HG03442 (cell line): Measurements from ENCODE around the gene OLR1.
"Not testable (repeated sequence)": the region's sequence is repeated elsewhere in the genome, so short reads cannot be mapped to it uniquely, and the experiment has no call there.

Experiments
- ATAC-seq: cut with Tn5 transposase; IDR thresholded peaks from one replicate; pipeline ENCODE4 v1.9.1; 2021; ENCODE audit warnings: mild to moderate bottlenecking, moderate library complexity; ENCODE audit not compliant: unreplicated experiment

OLR1 gene

DNA sequence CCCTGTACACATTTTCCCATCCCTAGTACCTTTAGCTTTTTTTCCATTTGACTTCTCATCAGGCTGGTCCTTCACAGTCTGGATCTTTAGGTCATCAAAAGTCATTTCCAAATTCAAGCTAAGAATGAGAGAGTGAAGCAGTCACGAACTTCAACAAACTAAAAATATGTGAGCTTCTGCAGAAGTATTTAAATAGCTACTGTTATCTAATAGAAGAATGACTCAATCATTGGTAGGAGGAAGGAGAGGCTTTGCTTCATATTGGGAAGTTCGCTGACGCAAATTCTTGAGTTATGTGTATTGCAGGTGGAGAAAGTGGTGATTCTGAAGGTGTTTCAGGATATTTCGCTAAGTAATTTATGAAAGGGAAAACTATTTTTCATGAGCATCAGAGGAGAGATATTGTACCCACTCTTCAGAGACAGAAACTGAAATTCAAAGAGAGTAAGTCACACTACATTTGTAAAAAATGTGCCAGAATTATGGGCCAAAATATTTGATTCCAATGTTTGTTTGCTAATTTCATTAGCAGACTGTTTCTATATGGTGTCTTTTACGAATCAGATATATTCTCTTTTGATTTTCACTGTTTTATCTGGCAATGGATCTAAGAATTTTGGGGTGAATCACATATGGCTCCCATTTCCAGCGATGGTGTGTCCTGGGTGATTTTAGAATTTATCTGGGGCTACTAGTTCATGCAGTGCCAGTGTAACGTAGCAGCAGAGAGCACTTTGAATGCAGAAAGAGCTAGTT is at the start of gene OLR1:
TSS of gene OLR1 (minus strand) at position 160 of the 756 bp plus-strand sequence. CDS start at position 105, 55 bp downstream.
- no peak for ATAC-seq

DNA sequence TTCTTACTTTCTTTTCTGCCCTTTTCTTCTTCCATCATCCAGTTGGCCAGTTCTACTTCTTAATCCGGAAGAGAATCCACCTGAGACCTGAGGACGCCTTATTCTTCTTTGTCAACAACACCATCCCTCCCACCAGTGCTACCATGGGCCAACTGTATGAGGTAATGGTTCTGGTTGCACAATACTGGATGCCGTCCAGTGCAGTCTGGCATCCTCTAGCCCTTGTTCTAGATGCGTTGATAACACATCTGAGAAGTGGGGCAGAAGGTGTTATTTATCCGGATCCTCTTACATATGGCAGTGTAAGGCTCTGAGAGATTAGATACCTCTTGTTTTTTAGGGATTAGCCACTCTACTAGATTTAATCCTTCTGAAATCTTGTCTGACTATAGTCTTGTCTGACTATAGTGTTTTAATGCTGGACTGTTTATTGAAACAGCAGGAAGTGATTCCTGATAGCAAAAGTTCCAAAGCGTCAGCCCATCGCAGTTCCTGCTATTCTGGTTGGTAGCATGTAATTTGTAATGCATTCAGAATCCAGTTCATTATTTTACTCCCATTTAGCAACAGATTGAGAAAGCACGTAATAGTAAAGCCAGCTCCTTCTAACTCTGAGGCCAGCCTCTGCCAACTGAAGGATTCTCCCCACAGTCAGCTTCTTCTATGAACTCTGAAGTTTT is 48.6 kb upstream of the OLR1 start:
- ATAC-seq = no peak

DNA sequence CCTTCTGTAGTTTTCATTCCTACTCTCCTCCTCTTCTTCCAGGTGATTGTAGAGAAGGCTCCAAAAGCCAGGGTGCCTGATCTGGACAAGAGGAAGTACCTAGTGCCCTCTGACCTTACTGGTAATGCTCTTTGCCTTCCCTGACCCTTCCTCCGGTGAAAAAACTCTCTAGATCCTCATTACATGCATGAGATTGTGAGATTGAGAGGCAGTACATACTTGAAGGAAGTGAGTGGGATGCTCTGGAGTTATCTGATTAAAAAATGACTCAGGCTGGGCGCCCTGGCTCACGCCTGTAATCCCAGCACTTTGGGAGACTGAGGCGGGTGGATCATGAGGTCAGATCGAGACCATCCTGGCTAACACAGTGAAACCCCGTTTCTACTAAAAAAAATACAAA is 46.1 kb upstream of the OLR1 start:
- ATAC-seq = no peak

GRCh38 chr12:10215946-10216345 is 44.0 kb upstream of the OLR1 start:
- not testable (repeated sequence) for ATAC-seq

- ATAC-seq = no peak
Observed at GRCh38 chr12:10215436-10215835, 43.5 kb upstream of the OLR1 start.

DNA sequence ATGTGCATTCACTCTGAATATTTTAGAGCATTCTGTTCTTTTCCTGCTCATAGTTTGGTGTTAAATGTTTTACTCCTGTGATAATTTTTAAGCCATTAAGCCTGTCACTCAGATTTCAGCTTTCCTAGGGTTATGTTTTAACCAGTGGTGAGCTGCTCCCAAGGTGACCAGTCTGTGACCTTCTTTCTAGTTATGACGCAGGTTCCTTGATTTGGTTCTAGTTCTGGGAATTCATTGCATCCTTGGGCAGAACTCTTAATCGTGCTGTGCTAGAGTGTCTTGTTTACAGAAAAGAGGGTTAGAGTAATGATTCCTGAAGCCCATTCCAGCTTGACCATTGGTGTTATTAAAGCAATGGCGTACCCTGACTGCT is 42.9 kb upstream of the OLR1 start:
- no peak for ATAC-seq

DNA sequence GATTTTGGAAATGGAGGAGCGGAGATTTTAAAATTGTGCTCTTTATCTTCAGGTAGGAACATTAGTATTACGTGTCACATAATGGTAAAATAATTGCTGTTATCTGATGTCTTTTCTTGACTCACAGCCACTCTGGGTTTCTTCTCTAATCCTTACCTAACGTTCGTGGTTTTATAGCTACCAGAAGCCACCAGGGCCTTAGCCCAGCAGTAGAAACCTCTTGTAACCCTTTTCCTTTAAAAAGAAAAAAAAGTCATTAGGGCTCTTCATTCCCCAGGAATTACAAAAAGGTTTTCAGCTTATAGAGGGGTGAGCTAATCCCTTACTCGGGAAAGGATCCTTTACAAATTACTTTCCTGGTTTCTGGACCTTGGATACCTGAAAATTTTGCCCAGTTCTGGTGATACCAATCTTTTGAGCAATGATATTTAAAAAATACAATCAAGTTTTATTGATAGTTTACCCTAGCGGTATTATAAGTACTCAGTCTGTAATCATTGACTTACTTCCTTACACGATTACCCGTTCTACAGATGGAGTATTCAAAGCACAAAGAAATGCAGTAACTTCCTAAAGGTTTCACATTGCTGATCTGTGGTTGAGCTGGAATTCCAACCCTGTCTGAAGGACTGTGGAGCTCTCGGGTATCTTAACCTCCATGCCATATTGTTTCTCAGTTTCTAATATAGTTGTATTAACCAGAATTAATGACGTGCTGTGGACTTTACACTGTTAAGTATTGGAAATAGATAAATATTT is 42.4 kb upstream of the OLR1 start:
- ATAC-seq = no peak

- peak; percentile 59 for ATAC-seq
Observed at GRCh38 chr12:10213168-10214135, 41.5 kb upstream of the OLR1 start.

DNA sequence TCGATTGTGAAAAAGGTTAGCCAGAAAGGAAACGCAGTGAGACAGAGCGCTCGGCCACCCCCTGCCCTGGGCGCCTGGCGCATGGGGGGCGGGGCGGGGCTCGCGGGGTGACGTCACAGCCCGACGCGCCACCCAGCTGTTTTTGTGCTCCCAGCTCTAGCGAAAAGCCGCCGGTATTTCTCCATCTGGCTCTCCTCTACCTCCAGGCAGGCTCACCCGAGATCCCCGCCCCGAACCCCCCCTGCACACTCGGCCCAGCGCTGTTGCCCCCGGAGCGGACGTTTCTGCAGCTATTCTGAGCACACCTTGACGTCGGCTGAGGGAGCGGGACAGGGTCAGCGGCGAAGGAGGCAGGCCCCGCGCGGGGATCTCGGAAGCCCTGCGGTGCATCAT is 40.8 kb upstream of the OLR1 start, which contains the start of gene GABARAPL1:
TSS of gene GABARAPL1 (plus strand) at position 139 of the 393 bp plus-strand sequence. CDS start at position 392, 253 bp downstream.
- peak; percentile 49 for ATAC-seq

GRCh38 chr12:10211940-10212738 is 40.2 kb upstream of the OLR1 start:
- peak; percentile 62 for ATAC-seq

DNA sequence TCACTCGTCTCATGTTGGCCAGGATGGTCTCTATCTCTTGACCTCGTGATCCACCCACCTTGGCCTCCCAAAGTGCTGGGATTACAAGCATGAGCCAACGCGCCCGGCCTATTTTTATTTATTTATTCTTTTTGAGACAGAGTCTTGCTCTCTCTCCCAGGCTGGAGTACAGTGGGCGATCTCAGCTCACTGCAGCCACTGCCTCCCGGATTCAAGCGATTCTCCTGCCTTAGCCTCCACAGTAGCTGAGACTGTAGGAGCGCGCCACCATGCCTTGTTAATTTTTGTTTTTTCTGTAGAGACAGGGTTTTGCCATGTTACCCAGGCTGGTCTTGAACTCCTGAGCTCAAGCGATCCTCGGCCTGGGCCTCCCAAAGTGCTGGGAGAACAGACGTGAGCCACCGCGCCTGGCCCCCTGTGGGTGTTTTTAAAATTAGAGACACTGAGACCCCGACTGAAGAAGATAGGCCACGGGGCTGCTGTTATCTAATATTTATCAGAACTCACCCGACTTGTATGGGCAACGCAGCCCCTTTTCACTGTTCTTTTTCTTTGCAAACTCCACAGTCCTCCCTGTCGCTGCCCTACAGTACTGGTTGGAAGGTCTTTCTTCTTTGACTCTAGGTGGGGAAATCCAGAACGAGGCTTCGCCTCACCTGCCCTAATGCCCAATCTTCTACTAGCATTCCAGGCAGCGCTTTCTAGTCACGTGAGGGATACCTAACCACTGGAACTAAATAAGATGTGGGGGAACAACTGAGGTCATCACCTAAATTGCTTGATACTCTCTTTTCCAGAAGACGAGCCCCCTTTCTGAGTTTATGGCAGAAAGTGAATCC is 39.4 kb upstream of the OLR1 start:
- no peak for ATAC-seq

DNA sequence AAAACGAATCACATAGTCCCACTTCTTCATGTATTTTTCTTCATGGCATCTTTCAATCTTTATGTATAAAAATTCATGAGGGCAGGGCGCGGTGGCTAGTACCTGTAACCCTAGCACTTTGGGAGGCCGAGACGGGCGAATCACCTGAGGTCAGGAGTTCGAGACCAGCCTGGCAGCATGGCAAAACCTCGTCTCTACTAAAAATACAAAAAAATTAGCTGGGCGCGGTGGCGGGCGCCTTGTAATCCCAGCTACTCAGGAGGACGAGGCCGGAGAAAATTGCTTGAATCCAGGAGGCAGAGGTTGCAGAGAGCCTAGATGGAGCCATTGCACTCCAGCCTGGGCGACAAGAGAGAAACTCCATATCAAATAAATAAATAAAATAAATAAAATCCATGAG is 38.3 kb upstream of the OLR1 start:
- ATAC-seq = no peak

DNA sequence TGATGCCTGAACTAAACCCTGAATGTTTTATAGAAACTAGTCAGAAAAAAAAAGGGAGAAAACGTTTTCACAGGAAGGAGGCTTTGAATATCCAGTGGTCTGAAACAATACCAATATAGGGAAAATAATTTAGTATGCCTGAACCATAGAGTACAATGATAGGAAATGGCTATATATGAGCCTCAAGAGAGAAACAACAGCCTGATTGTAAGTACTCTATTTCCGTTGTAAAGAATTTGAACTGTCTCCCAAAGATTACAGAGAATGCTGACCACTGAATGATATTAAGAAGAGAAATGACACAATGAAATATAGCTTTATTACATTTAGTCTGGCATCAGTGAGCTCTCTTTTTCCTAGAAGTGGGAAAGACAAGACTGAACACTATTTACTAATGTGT is 35.2 kb upstream of the OLR1 start:
- ATAC-seq = no peak

- no peak for ATAC-seq
Observed at GRCh38 chr12:10205220-10205807, 33.4 kb upstream of the OLR1 start.

DNA sequence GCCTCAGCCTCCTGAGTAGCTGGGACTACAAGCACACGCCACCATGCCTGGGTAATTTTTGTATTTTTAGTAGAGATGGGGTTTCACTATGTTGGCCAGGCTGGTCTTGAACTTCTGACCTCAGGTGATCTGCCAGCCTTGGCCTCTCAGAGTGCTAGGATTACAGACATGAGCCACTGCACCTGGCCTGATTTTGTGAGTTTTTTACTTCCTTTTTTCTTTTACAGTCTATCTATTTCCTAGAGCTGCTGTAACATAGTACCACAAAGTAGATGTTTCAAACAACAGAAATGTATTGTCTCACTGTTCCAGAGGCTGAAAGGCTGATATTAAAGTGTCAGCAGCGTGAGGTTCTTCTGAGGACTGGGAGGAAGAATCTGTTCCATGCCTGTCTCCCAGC is 32.6 kb upstream of the OLR1 start:
- ATAC-seq = not testable (repeated sequence)

DNA sequence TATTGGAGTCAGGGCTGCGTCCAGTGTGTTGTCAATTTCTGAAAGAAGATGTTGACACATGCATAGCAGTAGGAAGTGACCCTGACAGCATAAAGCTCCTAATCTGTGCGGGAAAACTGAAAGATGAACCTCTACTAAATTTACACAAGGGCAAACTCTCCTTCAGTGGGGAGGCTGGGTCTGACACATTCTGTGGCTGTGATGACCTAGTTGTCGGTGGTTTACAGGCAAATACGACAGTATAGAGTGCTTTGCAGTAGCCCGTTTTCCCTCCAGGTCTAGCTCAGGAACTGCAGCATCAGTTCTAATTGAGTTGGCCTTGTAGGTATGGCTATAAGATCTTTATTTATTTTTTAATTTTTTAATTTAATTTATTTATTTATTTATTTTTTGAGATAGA is 25.9 kb upstream of the OLR1 start:
- ATAC-seq = no peak

DNA sequence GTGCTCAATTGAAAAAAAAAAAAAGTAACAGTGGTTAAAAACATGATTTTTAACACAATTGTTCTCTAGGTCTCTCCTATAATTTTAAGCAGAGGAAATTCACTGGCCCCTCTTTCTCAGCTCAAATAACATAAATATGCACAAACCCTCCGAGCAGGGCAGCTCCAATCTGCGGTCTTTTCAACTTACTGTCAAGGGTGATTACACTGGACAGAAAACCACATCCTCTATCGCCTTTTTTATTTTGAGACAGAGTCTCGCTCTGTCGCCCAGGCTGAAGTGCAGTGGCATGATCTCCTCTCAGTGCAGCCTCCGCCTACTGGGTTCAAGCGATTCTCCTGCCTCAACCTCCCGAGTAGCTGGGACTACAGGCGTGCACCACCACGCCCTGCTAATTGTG is 24.3 kb upstream of the OLR1 start:
- peak; percentile 72 for ATAC-seq

DNA sequence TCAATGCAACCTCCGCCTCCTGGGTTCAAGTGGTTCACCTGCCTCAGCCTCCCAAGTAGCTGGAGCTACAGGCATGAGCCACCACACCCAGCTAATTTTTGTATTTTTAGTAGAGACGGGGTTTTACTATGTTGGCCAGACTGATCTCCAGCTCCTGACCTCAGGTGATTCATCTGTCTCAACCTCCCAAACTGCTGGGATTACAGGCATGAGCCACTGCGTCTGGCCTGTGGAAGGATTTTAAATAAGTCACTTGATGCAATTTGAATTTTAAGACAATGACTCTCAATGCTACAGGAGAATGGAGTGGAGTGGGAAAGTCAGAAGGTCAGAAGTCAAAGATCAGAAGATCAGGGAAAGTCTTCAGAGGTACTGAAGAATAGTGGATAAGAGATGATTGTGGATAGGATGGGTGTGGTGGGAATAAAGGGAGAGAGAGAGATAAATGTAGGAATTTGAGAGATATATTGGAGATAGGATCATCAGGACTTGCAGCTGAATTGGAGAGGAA is 22.3 kb upstream of the OLR1 start:
- no peak for ATAC-seq
